Amniotic epithelial cell (primary cell): ENCODE data around the gene PLPP2.
A peak's percentile ranks its signal among the peaks of the same experiment; 100 is the strongest.

Source experiments
- DNase-seq: peaks from one replicate; pipeline ENCODE4 v3.0.0-alpha.2; 2010; ENCODE audit warnings: low read depth

PLPP2 gene

GRCh38 chr19:291006-291521 is at the start of gene PLPP2:
Gene PLPP2, minus strand, starts transcription at chr19:291403. Its CDS starts 67 bp downstream, at chr19:291336.
- DNase-seq = no peak

DNA sequence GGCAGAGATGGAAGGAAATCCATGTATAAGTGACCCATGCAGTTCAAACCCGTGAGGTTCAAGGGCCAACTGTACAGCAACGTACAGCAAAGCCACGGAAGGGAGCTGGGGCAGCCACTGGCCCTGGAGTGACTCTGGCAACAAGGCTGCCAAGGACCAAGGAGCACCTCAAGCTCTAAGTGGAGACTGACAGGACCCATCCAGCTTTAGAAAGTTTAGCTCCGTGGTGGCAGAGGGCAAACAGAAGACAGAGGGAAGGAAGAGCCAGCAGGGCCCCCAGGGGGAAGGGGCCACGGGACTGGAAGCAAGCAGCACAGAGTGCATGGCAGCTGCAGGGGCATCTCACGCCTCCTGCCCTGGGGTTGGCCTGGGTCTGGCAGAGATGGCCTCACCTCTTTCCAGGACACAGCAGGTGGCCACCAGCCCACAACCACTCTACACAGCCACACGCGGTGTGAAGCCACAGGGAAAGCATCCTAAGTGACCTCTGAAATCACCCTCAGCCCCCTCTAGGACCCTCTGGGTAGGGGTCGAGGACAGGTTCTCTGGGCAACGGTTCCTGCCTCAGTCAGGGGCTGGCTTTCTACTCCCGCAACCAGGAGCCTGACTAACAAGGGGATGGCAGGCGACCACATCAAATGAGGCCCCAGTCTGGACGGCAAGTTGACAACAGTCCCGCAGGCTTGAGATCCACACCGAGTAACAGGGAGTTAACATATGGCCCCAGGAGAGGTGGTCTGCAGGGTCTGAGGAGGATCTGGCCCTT is 49.6 kb upstream of the PLPP2 start:
- no peak for DNase-seq

DNA sequence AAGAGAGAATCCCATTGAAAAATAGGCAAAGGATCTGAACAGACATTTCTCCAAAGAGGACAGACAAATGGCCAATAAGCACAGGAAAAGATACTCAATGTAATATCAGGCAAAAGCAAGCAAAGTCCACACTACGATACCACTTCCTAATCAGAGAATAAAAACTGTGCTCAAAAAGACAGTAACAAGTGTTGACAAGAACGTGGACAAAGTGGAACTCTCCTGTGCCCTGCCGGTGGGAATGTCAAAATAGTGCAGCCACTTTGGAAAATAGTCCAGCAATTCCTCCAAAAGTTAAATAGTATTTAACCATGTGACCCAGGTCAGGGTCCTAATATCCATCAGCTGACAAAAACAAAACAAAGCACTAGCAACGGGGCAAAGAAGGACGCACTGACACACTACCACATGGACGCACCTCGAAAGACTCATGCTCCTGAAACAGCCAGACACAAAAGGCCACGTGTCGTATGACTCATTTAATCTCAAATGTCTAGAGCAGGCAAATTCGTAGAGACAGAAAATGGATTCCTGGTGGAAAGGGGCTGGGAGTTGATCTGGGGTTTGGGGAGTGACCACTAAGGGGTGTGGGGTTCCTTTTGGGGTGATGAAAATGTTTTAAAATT is 48.2 kb upstream of the PLPP2 start:
- DNase-seq = peak; percentile 23

- no peak for DNase-seq
Measured at GRCh38 chr19:338421-338820, 47.2 kb upstream of the PLPP2 start.

DNA sequence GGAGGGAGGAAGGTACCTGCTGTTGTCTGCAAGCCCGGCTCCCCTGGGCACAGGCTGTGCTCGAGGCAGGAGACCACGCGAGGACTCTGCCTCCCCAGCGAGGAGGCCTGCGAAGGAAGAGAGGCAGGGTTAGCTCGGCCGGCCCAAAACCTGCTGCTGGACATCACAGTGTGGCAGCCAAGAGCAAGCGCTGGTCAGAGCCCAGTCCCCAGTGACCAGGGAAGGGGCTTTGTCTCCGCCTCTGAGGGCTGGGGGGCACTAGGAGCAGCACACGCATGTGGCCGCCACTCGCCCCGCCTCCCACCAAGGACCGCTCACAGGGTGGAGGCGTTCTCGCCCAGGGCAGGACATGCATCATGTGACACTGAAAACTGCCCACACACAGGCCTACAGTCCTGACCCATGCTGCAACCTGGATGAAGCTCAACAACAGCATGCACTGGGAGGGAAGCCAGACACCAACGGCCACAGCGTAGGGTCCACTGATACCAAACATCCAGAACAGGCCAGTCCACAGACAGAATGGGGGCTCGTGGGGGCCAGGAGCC is 44.9 kb upstream of the PLPP2 start:
- no peak for DNase-seq

DNA sequence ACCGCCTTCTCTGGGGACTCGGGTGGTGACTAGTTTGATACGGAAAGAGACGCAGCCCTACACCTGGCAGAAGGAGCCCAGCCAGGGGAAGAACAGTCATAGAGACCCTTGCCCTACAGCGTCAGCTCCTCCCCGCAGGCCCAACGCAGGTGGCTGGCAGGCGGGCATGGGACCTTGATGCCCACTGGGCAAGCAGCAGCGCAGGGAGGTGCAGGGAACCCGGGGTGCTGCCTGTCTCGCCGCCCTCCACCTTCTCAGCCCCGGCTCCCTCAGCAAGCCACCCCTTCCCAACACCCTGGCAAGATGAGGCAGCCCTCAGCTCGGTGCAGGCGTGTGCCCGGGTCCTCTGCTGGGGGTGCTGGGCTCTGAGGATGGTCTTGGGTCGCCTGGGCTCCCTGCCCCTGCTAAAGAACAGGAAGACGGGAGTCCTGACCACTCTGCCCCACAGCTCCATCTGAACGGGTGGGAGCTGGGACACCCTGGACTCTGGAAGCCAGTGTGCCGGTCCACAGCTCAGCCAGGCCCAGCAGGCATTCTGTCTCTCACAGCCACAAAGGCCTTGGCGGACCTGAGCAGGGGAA is 44.4 kb upstream of the PLPP2 start:
- DNase-seq = no peak

DNA sequence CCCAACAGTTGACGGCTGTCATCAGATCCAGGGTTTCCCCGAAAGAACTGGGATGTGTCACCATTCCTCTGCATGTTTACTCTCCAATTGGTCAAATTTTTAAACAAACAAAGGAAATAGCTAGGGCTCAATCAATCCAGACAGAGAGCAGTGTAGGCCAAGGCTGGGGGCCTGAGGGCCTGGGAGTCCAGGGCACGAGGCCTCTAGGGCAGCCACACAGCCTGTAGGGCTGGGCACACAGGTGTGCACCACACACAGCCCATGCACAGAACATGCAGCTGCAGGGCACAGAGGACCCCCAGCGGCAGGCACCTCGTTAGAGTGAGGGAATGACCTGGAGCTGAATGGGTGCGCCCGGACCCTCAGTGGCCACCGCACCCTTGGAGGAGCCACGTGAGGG is 43.9 kb upstream of the PLPP2 start:
- no peak for DNase-seq

GRCh38 chr19:334296-335071 is 43.3 kb upstream of the PLPP2 start:
- no peak for DNase-seq

DNA sequence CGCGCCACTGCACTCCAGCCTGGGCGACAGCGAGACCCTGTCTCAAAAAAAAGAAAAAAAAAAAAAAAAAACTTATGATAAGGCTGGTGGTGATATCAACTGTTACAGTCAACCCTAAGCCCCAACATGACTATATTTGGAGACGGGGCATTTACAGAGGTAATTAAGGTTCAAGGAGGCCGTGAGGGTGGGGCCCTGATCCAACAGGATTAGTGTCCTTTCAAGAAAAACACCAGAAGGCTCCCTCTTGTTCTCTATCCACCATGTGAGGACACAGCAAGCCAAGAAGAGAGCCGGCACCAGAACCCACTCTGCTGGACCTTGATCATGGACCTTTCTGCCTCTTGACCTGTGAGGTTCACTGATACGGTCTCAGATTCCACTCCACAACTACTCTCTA is 39.3 kb upstream of the PLPP2 start:
- no peak for DNase-seq

GRCh38 chr19:329876-330275 is 38.7 kb upstream of the PLPP2 start:
- no peak for DNase-seq

DNA sequence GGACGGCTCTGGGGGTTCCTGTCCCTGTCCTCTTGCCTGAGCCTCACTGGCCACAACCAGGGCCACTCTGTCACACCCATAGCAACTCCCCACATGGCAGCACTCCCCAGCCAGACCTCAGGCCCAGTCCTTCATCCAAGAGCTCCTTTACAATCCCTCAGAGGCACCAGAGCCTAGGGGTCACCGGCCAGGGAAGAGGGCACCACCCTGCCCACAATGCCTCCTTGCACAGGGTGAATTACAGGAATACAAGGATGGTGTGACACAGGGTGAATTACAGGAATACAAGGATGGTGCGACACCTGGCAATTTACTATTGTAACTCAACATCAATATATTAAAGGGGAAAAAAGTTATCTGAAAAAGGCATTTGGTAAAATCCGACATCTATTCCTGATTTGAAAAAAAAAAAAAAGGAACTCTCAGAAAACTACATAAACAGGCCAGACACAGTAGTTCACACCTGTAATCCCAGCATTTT is 36.9 kb upstream of the PLPP2 start:
- no peak for DNase-seq

DNA sequence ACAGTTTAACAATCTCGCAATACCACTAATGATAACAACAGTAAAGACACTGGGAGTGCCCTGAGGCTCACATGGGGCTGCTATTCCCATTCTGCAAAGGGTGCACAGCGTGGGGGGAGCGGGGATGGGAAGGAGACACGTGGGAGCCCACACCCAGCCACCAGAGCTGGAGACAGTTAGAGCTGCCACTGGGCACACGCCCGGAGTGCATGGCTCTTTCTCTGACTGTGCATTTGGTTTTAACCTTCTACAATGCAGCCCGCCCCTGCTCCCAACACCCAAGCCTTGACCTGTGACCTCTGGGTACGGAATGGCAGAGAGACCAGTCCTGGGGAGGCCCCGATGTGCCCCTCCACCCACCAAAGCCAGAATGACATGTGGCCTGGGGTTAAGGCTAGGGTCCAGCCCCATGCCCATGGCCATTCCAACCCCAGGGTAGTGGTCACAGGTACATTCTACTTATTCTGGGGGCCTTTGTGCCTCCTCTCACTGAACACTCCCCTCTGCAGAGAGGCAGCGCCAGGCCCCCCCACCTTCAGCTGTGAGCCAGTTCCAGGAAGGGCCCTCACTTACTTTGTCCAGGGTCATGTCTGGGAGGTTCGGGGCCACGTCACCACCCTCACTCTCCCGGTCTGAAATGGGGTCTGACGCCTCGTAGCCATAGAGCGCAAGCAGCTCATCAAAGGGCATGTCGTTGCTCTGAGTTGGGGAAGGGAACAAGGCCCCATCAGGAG is 36.3 kb upstream of the PLPP2 start:
- no peak for DNase-seq

- DNase-seq = no peak
Measured at GRCh38 chr19:326871-327270, 35.7 kb upstream of the PLPP2 start.

- DNase-seq = no peak
Measured at GRCh38 chr19:325937-326565, 34.8 kb upstream of the PLPP2 start.

DNA sequence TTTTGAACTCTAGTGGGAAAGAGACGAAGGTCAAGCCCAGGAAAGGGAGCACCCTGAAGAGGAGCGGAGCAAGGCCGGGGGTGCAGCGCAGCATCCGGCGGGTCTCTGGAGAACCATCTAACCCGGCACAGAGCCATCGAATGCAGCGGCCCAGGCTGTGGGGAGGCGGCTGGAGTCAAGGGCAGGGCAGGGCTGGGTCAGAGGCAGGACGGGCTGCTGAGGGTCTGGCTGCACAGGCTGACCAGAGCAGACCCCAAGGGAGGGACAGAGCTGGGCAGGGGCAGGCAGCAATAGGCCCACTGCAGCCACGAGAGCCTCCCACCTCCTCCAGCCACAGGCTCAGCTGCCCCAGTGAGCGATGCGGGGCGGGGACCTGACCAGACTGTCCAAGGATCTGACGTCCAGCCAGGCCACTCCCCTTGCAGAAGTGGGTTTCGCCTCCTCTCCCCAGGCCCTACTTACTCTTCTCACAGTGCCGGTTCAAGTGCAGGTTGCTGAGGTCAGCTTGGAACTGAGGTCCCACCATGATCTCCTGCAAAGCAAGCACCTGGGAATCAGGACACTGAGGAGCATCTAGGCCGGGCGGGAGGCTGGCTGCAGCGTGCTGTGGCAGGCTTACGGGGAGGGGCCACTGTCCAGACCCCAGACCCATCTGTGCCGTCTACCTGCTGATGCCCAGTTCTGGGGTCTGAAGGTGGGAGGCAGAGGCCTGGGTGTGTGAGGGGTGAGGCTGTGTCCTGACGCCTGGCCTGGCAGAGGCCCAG is 34.2 kb upstream of the PLPP2 start:
- DNase-seq = no peak

GRCh38 chr19:324716-325115 is 33.5 kb upstream of the PLPP2 start:
- no peak for DNase-seq

DNA sequence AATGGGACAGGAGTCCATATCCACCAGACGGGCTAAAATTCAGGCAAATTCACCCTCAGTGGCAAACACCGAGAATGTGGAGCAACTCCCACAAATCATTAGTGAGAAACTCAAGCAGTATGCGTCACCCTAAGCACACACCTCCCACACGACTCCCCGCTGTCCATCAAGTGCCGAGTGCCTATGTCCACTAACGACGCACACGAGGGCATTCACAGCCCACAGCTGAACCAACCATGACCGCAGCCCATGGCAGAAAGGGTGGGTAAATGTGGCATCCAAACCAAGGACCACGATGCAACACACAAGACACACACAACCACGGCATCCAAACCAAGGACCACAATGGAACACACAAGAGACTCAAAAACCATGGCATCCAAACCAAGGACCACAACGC is 31.4 kb upstream of the PLPP2 start:
- DNase-seq = no peak

DNA sequence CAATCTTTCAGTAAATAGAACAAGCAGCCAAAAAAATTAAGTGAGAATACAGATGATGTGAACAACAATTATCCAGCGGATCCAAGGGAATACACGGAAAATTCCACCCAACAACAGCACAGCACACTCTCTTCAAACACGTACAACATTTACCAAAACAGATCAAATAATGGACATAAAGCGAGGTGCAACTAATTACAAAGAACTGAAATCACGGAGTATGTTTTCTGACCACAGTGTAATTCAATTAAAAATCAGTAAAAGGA is 27.2 kb upstream of the PLPP2 start:
- DNase-seq = no peak

DNA sequence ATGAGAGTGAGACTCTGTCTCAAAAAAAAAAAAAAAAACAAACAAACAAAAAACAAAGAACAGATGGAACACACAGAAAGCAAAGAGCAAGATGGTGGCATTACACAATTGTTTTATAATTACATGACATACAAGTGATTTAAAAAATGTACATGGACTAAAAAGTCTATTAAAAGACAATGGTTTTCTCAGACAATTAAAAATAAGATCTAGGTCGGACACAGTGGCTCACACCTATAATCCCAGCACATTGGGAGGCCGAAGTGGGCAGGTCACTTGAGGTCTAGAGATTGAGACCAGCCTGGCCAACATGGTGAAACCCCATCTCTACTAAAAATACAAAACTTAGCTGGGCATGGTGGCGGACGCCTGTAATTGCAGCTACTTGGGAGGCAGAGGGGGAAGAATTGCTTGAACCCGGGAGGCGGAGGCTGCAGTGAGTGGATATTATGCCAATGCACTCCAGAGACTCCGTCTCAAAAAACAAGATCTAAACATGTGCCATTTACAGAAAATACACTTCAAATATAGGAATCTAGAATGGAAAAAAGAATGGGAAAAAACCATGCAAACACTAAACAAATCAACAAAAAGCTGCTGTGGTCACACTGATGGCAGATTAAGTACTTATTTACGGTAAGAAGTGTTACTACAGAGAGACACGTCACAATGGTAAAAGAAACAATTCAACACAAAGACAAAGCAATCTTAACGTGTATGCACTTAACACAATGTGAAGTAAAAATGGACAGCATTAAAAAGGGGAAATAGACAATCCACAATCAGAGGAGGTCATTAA is 26.7 kb upstream of the PLPP2 start:
- no peak for DNase-seq

- no peak for DNase-seq
Measured at GRCh38 chr19:315811-316210, 24.6 kb upstream of the PLPP2 start.
